Measurements from ENCODE around the gene POC5.

- TF ChIP-seq CTCF (IDR thresholded peaks at IDR 0.05), result no peak
- TF ChIP-seq POLR2A (IDR thresholded peaks at IDR 0.05), result no peak
These were observed 46.7 kb downstream of the POC5 start for GRCh38 chr5:75670577-75670976.
